Left lung (tissue), 10 donors: ENCODE measurements around the gene SLC12A5. TPM values are rescaled to one million over a fixed set of nuclear protein-coding genes. Genes with fewer than 3 reads are reported as not detected.

Experiments used
- ATAC-seq: fragments of 200-7000 bp; cut with Tn5 transposase; one replicate; pipeline ENCODE4 v1.9.1; 2020; ENCODE audit warnings: moderate library complexity
- DNase-seq, 4 donors: peaks; one replicate each; pipeline ENCODE4 v3.0.0-alpha.2; 2013 to 2020
- H3K27ac ChIP-seq, 2 donors: fragments of 200-600 bp; sonication (generic) in 1 of 2; one replicate each; pipeline versions ENCODE4 v1.5.0 to v1.8.0; 2020 to 2021
- H3K27me3 ChIP-seq, 2 donors: fragments of 200-600 bp; sonication (generic) in 1 of 2; one replicate each; pipeline versions ENCODE4 v1.5.0 to v1.8.0; 2020 to 2021
- H3K36me3 ChIP-seq, 2 donors: fragments of 200-600 bp; sonication (generic) in 1 of 2; one replicate each; pipeline versions ENCODE4 v1.5.0 to v1.8.0; 2020 to 2021
- H3K4me1 ChIP-seq, 2 donors: fragments of 200-600 bp; one replicate each; pipeline ENCODE4 v1.8.0; 2021
- H3K4me3 ChIP-seq, 2 donors: fragments of 200-600 bp; sonication (generic) in 1 of 2; one replicate each; pipeline versions ENCODE4 v1.5.0 to v1.8.0; 2020 to 2021; ENCODE audit warnings: mild to moderate bottlenecking in 1 of 2
- H3K9me3 ChIP-seq, 2 donors: fragments of 200-600 bp; sonication (generic) in 1 of 2; one replicate each; pipeline versions ENCODE4 v1.5.0 to v1.8.0; 2020 to 2021
- CTCF ChIP-seq, 2 donors: fragments of 200-600 bp; sonication (generic) in 1 of 2; IDR thresholded peaks; one replicate each; pipeline versions ENCODE4 v1.5.0 to v1.8.0; 2021; ENCODE audit warnings: antibody characterized with exemption in 2 of 2
- intact Hi-C, 2 donors: fragments of 100-400 bp; cut with DNase I; formaldehyde crosslinking; loops; one replicate each; pipeline versions ENCODE4 v1.11.2 to v1.14.2; 2022
- polyA plus RNA-seq, 6 donors: library from polyadenylated mRNA; unstranded; fragments of 120-200 nt; gene quantifications; one replicate each; pipeline ENCODE4 v1.2.1, GENCODE V29; 2013; ENCODE audit not compliant: insufficient read length in 6 of 6
- total RNA-seq, 2 donors: library from RNA; stranded (reverse); fragmentation: NEBNext Ultra II Directional; extraction: Animal tissue kit (Norgen Biotek cat#: 25700); gene quantifications; one replicate each; pipeline ENCODE4 v1.2.1, GENCODE V29; 2021
- donor health status: DM: no; HTN: yes; CAD: no.
- donor health status: DM: no; HTN: no; CAD: no.

SLC12A5 gene
- total and polyA plus RNA-seq, 8 donors, result 0.71 to 2.9 (median 1.5) TPM

- Histone ChIP-seq H3K9me3 (no peaks in the 10 kb centered on the region), H3K27ac (no peak overlapping the region), H3K27me3 (peaks cover 0 to 49% of the 10 kb centered on the region in 2 donors), H3K4me3 (no peak overlapping the region), H3K4me1 (no peaks in the 10 kb centered on the region), H3K36me3 (no peaks in the 10 kb centered on the region)
- DNase-seq (no peak), ATAC-seq (no peak)
- intact Hi-C loops, result no loop called here
- no peak for TF ChIP-seq CTCF (IDR thresholded peaks at IDR 0.05)
Measured at GRCh38 chr20:46049190-46049589, 20.2 kb downstream of the SLC12A5 start.

GRCh38 chr20:46049815-46050214 is 20.8 kb downstream of the SLC12A5 start:
- no peak overlapping the region for H3K27ac ChIP-seq
- H3K4me3 ChIP-seq, result no peak overlapping the region
- DNase-seq (no peak), ATAC-seq (no peak)
- intact Hi-C loops, result no loop called here
- H3K36me3 ChIP-seq, result no peaks in the 10 kb centered on the region
- no peaks in the 10 kb centered on the region for H3K9me3 ChIP-seq
- no peaks in the 10 kb centered on the region for H3K4me1 ChIP-seq
- H3K27me3 ChIP-seq, result peaks cover 0 to 49% of the 10 kb centered on the region in 2 donors
- no peak for TF ChIP-seq CTCF (IDR thresholded peaks at IDR 0.05)

GRCh38 chr20:46050444-46050843 is 21.4 kb downstream of the SLC12A5 start:
- ATAC-seq (no peak), DNase-seq (peak in 1 of 4 donors; percentile 55)
- no peak overlapping the region for H3K4me3 ChIP-seq
- peaks cover 0 to 47% of the 10 kb centered on the region in 2 donors for H3K27me3 ChIP-seq
- H3K4me1 ChIP-seq, result no peaks in the 10 kb centered on the region
- no peaks in the 10 kb centered on the region for H3K36me3 ChIP-seq
- no peak overlapping the region for H3K27ac ChIP-seq
- no peak for TF ChIP-seq CTCF (IDR thresholded peaks at IDR 0.05)
- intact Hi-C loops, result no loop called here
- no peaks in the 10 kb centered on the region for H3K9me3 ChIP-seq

- no peak for DNase-seq
- Histone ChIP-seq H3K9me3 (no peaks in the 10 kb centered on the region), H3K36me3 (no peaks in the 10 kb centered on the region), H3K4me3 (no peak overlapping the region), H3K27me3 (peaks cover 0 to 47% of the 10 kb centered on the region in 2 donors), H3K27ac (no peak overlapping the region), H3K4me1 (no peaks in the 10 kb centered on the region)
- ATAC-seq, result no peak
- TF ChIP-seq CTCF (IDR thresholded peaks at IDR 0.05), result no peak
- intact Hi-C loops, result no loop called here
Measured at GRCh38 chr20:46050885-46051284, 21.9 kb downstream of the SLC12A5 start.

- intact Hi-C loops, result no loop called here
- H3K4me3 ChIP-seq, result no peak overlapping the region
- no peaks in the 10 kb centered on the region for H3K9me3 ChIP-seq
- no peaks in the 10 kb centered on the region for H3K4me1 ChIP-seq
- DNase-seq (peak in 1 of 4 donors; percentile 54), ATAC-seq (no peak)
- no peak for TF ChIP-seq CTCF (IDR thresholded peaks at IDR 0.05)
- no peak overlapping the region for H3K27ac ChIP-seq
- H3K27me3 ChIP-seq, result peaks cover 4 to 49% of the 10 kb centered on the region in 2 donors
- no peaks in the 10 kb centered on the region for H3K36me3 ChIP-seq
Measured at GRCh38 chr20:46051556-46052308, 22.7 kb downstream of the SLC12A5 start.
